Measurements from ENCODE around the gene SH2D3C. TPM values are rescaled to one million over a fixed set of nuclear protein-coding genes. Genes with fewer than 3 reads are reported as not detected.
"Not testable (repeated sequence)": the region's sequence is repeated elsewhere in the genome, so short reads cannot be mapped to it uniquely, and the experiment has no call there.

Gene SH2D3C
- total RNA-seq, 3 donors from 2014 or later = 5.9 to 10.8 (median 7.0) TPM

DNA sequence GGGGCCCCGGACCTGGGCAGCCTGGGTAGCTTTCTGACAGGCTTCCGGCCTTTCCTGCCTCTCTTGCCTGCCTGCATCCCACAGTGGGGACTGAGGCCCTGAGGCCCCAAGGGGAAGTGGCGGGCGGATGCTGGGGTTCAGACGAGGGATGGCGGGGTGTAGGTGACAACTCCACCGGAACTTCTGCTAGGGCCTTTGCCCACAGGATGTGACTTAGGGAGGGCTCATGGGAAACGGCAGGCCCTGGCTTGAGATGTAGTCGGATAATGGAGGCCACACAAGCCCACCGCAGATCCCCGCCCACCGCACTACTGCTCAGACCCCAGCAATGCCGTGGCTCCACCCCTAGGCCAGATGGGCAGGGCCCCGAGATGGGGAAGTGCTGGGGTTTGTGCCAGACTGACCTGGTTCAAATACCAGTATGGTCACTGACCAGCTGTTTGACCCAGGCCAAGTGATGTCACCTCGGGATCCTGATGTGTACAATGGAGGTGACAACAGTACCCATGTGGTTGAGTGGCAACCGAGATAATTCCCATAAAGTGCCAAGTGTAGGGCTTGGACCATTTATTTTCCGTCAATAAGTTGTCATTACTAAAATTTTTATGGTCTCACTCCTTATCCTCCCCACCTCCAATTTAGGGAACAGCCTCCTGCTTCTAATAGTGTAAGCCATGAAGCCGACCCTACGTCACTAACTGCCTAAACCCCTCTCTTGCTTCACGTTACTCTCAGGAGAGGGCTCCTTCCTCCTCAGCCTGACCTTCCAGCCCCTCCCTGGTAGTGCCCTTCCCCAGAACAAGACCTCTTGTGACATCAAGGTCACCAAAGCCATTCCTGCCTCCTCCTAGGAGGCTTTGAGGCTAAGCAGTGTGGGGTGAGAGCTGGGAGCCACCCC lies 4.9 kb upstream of the SH2D3C start:
- DNase-seq = peak; percentile 45
- ATAC-seq = peak in 1 of 2 donors; percentile 2
- Mint-ChIP-seq H3K36me3 (ENCODE audit: insufficient read depth) (peaks cover 13% of the 10 kb centered on the region), H3K9me3 (no peaks in the 10 kb centered on the region), H3K4me1 (ENCODE audit: low read depth) (peaks cover 72% of the 10 kb centered on the region), H3K27me3 (ENCODE audit: low read depth) (no peaks in the 10 kb centered on the region), H3K4me3 (peak overlapping the region; percentile 73)

- no peaks in the 10 kb centered on the region for H3K27me3 Mint-ChIP-seq (ENCODE audit: low read depth)
- no peaks in the 10 kb centered on the region for H3K9me3 Mint-ChIP-seq
- H3K36me3 Mint-ChIP-seq (ENCODE audit: insufficient read depth) = peaks cover 4% of the 10 kb centered on the region
- H3K4me3 Mint-ChIP-seq = peak overlapping the region; percentile 45
- ATAC-seq = no peak
- H3K4me1 Mint-ChIP-seq (ENCODE audit: low read depth) = peaks cover 66% of the 10 kb centered on the region
- DNase-seq = no peak
Observed at GRCh38 chr9:127781806-127782205, 3.3 kb upstream of the SH2D3C start.

- not testable (repeated sequence) for H3K9me3 Mint-ChIP-seq; ATAC-seq; H3K4me3 Mint-ChIP-seq; H3K27me3 Mint-ChIP-seq (ENCODE audit: low read depth); DNase-seq; H3K36me3 Mint-ChIP-seq (ENCODE audit: insufficient read depth)
- H3K4me1 Mint-ChIP-seq (ENCODE audit: low read depth) = peaks cover 71% of the 10 kb centered on the region
Observed at GRCh38 chr9:127780909-127781308, 2.4 kb upstream of the SH2D3C start.

DNA sequence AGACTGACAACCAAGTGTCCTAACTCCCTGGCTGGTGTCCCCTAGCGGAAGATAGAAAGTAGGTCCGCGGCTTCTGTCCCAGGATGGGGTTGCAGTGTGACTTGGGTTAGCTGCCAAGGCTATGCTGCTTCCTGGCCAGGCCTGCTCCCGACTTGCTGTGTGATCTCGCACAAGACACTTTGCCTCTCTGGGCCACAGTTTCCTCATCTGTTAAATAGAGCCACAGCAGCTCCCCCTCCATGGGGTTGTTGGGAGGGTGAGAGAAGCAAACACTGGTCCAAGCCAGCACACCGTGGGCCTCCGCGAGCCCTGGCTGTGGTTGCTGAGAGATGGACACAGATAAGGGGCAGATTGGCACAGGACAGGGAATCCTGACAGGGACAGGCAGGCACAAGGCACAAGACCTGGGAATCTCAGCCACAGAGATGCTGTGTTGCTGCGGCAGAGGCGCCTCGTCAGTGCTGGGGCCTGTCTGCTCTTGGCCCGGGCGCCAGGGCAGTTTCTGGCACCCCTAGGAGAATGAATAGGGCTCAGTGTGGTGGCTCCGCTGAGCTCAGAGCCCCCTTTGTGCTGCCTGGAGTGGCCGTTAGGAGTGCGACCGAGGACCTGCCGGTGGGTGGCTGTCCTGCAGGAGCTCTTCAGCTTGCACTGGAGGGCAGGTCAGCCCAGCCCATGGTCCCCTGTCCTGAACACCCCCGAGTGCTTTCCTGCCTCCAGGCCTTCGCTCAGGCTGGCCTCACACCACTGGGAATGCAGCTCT lies 1.8 kb upstream of the SH2D3C start:
- Mint-ChIP-seq H3K9me3 (no peaks in the 10 kb centered on the region), H3K36me3 (ENCODE audit: insufficient read depth) (no peaks in the 10 kb centered on the region), H3K4me3 (no peak overlapping the region), H3K4me1 (ENCODE audit: low read depth) (peaks cover 71% of the 10 kb centered on the region), H3K27me3 (ENCODE audit: low read depth) (no peaks in the 10 kb centered on the region)
- ATAC-seq (no peak), DNase-seq (no peak)

- H3K36me3 Mint-ChIP-seq (ENCODE audit: insufficient read depth) = peaks cover under 1% of the 10 kb centered on the region
- DNase-seq = peak; percentile 60
- H3K27me3 Mint-ChIP-seq (ENCODE audit: low read depth) = no peaks in the 10 kb centered on the region
- ATAC-seq = peak; percentile 64 to 65
- peaks cover 66% of the 10 kb centered on the region for H3K4me1 Mint-ChIP-seq (ENCODE audit: low read depth)
- peak overlapping the region; percentile 96 for H3K4me3 Mint-ChIP-seq
- no peaks in the 10 kb centered on the region for H3K9me3 Mint-ChIP-seq
Observed at GRCh38 chr9:127779136-127779981, 893 bp upstream of the SH2D3C start.

DNA sequence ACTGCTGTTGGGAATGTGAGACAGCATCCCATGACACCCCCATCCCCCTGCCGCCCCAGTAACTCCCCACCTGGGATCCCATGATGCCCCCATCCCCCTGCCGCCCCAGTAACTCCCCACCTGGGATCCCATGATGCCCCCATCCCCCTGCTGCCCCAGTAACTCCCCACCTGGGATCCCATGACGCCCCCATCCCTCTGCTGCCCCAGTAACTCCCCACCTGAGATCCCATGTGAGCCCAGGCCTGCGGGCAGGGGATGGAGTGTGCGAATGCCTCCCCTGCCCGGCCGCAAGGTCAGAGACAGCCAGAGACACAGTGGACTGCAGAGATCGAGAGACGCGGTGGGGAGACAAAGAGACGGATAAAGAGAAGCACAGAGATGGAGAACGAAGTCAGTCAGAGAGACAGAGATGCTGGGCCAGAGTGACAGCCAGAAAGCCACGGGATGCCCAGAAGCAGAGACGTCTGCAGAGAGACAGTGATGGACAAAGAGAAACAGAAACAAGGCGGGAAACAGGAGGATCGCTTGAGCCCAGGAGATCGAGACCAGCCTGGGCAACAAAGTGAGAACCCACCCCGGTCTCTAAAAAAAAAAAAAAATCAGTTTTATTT lies 992 bp downstream of the SH2D3C start:
- ATAC-seq (no peak), DNase-seq (no peak)
- no peaks in the 10 kb centered on the region for H3K9me3 Mint-ChIP-seq
- H3K27me3 Mint-ChIP-seq (ENCODE audit: low read depth) = no peaks in the 10 kb centered on the region
- peaks cover 58% of the 10 kb centered on the region for H3K4me1 Mint-ChIP-seq (ENCODE audit: low read depth)
- H3K4me3 Mint-ChIP-seq = peak overlapping the region; percentile 96
- peaks cover 6% of the 10 kb centered on the region for H3K36me3 Mint-ChIP-seq (ENCODE audit: insufficient read depth)

DNA sequence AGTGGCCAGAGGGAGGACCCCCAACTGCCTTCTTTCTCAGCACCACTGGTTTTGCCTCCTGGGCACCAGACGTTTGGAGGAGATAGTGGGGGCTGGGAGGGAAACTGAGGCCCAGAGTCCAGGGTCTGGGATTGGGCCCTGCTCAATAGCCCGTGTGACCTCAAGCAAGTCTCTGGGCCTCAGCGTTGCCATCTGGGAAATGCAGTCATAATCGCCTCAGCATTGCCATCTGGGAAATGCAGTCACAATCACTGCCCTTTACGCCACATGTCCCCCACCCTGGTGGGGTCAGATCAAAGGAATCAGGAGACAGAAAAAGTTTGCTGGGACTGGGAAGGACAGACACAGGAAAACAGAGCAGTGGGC lies 1.6 kb downstream of the SH2D3C start:
- H3K36me3 Mint-ChIP-seq (ENCODE audit: insufficient read depth) = peaks cover 6% of the 10 kb centered on the region
- peaks cover 55% of the 10 kb centered on the region for H3K4me1 Mint-ChIP-seq (ENCODE audit: low read depth)
- H3K9me3 Mint-ChIP-seq = no peaks in the 10 kb centered on the region
- DNase-seq = no peak
- H3K4me3 Mint-ChIP-seq = peak overlapping the region; percentile 96
- H3K27me3 Mint-ChIP-seq (ENCODE audit: low read depth) = no peaks in the 10 kb centered on the region
- ATAC-seq = peak in 1 of 2 donors; percentile 5

DNA sequence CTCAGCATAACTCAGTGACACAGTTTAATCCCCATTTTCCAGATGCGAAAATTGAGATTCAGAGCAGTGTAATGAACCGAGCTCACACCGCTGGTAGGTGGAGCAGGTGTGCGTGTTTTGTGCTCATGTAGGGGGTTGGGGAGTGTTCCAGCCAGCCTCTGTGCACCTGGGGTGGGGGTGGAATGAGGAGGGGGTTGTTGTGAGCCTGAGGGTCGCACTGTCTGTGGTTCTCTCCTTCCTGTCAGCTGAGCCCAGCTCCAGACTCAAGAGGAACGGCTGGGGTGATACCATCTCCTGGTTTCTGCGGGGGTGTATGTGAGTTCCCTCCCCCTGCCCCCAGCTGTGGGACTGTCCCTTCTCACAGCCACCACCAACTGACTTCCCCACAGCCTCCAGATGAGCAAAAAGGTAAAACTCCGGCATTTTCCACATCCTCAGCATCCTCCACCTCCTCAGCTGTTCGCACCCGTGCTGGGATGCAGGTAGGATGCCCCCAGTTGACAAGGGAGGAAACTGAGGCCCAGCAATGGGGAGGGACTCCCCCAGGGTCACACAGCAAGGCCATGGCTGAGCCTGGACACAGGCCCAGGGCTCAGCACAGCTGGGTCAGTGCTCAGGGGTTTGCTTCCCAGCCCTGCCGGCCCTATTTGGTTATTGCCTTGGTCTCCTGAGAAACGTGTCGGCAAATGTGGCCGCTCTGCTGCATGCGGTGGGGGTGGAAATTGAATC lies 2.1 kb downstream of the SH2D3C start:
- ATAC-seq = peak; percentile 46 to 47
- H3K4me3 Mint-ChIP-seq = peak overlapping the region; percentile 96
- H3K4me1 Mint-ChIP-seq (ENCODE audit: low read depth) = peaks cover 53% of the 10 kb centered on the region
- H3K36me3 Mint-ChIP-seq (ENCODE audit: insufficient read depth) = peaks cover 6% of the 10 kb centered on the region
- no peaks in the 10 kb centered on the region for H3K9me3 Mint-ChIP-seq
- peak; percentile 71 for DNase-seq
- no peaks in the 10 kb centered on the region for H3K27me3 Mint-ChIP-seq (ENCODE audit: low read depth)

DNA sequence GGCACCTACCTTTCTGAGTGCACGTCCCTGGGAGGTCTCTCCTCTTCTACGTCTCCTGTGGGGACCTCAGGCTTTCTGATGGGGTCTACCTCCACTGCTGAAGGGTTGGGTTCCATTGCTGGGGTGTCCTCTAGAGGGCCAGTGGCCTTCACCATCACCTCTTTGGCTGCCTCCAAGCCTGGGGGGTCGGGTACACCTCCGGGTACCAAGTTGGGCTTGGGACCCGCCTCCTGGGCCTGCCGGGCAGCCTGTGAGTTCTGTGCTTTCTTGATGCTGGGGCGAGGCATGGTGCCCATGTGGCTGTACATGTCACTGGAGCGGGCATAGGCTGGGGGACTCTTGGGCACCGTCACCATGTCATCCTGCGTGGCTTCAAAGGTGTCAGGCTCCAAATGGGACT lies 4.5 kb downstream of the SH2D3C start:
- H3K9me3 Mint-ChIP-seq = no peaks in the 10 kb centered on the region
- no peaks in the 10 kb centered on the region for H3K27me3 Mint-ChIP-seq (ENCODE audit: low read depth)
- ATAC-seq (no peak), DNase-seq (no peak)
- H3K4me3 Mint-ChIP-seq = no peak overlapping the region
- H3K36me3 Mint-ChIP-seq (ENCODE audit: insufficient read depth) = peaks cover 8% of the 10 kb centered on the region
- peaks cover 56% of the 10 kb centered on the region for H3K4me1 Mint-ChIP-seq (ENCODE audit: low read depth)

- Mint-ChIP-seq H3K9me3 (no peaks in the 10 kb centered on the region), H3K36me3 (ENCODE audit: insufficient read depth) (peaks cover 11% of the 10 kb centered on the region), H3K4me3 (no peak overlapping the region), H3K4me1 (ENCODE audit: low read depth) (peaks cover 60% of the 10 kb centered on the region), H3K27me3 (ENCODE audit: low read depth) (no peaks in the 10 kb centered on the region)
- no peak for ATAC-seq
- DNase-seq = no peak
Observed at GRCh38 chr9:127773272-127773671, 5.2 kb downstream of the SH2D3C start.

GRCh38 chr9:127772603-127773002 lies 5.9 kb downstream of the SH2D3C start:
- ATAC-seq (no peak), DNase-seq (no peak)
- no peaks in the 10 kb centered on the region for H3K27me3 Mint-ChIP-seq (ENCODE audit: low read depth)
- no peak overlapping the region for H3K4me3 Mint-ChIP-seq
- peaks cover 11% of the 10 kb centered on the region for H3K36me3 Mint-ChIP-seq (ENCODE audit: insufficient read depth)
- H3K4me1 Mint-ChIP-seq (ENCODE audit: low read depth) = peaks cover 64% of the 10 kb centered on the region
- H3K9me3 Mint-ChIP-seq = no peaks in the 10 kb centered on the region

- Mint-ChIP-seq H3K9me3 (no peaks in the 10 kb centered on the region), H3K27me3 (ENCODE audit: low read depth) (no peaks in the 10 kb centered on the region), H3K4me1 (ENCODE audit: low read depth) (peaks cover 67% of the 10 kb centered on the region), H3K4me3 (peak overlapping the region; percentile 86), H3K36me3 (ENCODE audit: insufficient read depth) (peaks cover 11% of the 10 kb centered on the region)
- DNase-seq (no peak), ATAC-seq (no peak)
Observed at GRCh38 chr9:127771570-127772189, 6.8 kb downstream of the SH2D3C start.

All from activated T-cell treated with anti-CD3 and anti-CD28 coated beads, Interleukin-2, amount 50 U/mL, for 4 hours (primary cell).